Testis (tissue), 3 donors: ENCODE measurements around the gene LUC7L2. TPM values are rescaled to one million over a fixed set of nuclear protein-coding genes. Genes with fewer than 3 reads are reported as not detected.
"Not testable (repeated sequence)": the region's sequence is repeated elsewhere in the genome, so short reads cannot be mapped to it uniquely, and the experiment has no call there.

Experiments
- DNase-seq: peaks from one replicate; pipeline ENCODE4 v3.0.0-alpha.2; 2019
- H3K27ac ChIP-seq, 2 donors: fragments of 200-600 bp; sonication (generic); one replicate each; pipeline ENCODE4 v1.5.1; 2019
- H3K27me3 ChIP-seq: fragments of 200-600 bp; sonication (generic); one replicate; pipeline ENCODE4 v1.5.1; 2019
- H3K36me3 ChIP-seq: fragments of 200-600 bp; sonication (generic); one replicate; pipeline ENCODE4 v1.5.1; 2017; ENCODE audit warnings: low read depth; ENCODE audit errors: missing control alignments
- H3K4me1 ChIP-seq: fragments of 200-600 bp; sonication (generic); one replicate; pipeline ENCODE4 v1.5.1; 2019
- H3K4me3 ChIP-seq, 2 donors: fragments of 200-600 bp; sonication (generic); one replicate each; pipeline ENCODE4 v1.5.1; 2017 to 2019
- H3K9me3 ChIP-seq: fragments of 200-600 bp; sonication (generic); one replicate; pipeline ENCODE4 v1.5.1; 2017
- CTCF ChIP-seq, 3 experiments: fragments of 450-650 bp in 2 of 3; fragments of 200-600 bp in 1 of 3; sonication (generic) in 1 of 3; IDR thresholded peaks; one replicate each; pipeline ENCODE4 v1.5.1; 2016 to 2019; ENCODE audit warnings: antibody characterized with exemption in 3 of 3, mild to moderate bottlenecking in 2 of 3, moderate library complexity in 1 of 3
- POLR2A ChIP-seq: fragments of 450-650 bp; IDR thresholded peaks from one replicate; pipeline ENCODE4 v1.6.1; 2017; ENCODE audit warnings: antibody characterized with exemption, mild to moderate bottlenecking, moderate library complexity
- WGBS, 2 donors: methylation state at CpG; one replicate each; pipeline ENCODE4 v1.1.5; 2018; 5-methylcytosine and 5-hydroxymethylcytosine counted together
- intact Hi-C: fragments of 100-400 bp; cut with DNase I; formaldehyde crosslinking; loops from one replicate; pipeline ENCODE4 v1.15.1; 2023; ENCODE audit warnings: low total_unique reads
- polyA plus RNA-seq: library from polyadenylated mRNA; stranded (reverse); fragments of 350-450 nt; fragmentation: Illumina TruSeq; extraction: RNeasy Lipid Tissue Mini Kit (QIAGEN cat#74804); gene quantifications from one replicate; pipeline ENCODE4 v1.2.3, GENCODE V29; 2014; ENCODE audit warnings: low read depth, low replicate concordance; ENCODE audit not compliant: insufficient read depth
- total RNA-seq, 2 donors: library from RNA; depleted of rRNA; stranded (reverse); fragments of >200 nt; gene quantifications; one replicate each; pipeline ENCODE4 v1.2.3, GENCODE V29; 2016

Gene LUC7L2
- total and polyA plus RNA-seq, 3 donors from 2014 or later, result 73.2 to 136 (median 109) TPM

- no peaks in the 10 kb centered on the region for H3K9me3 ChIP-seq
- no peak for DNase-seq
- H3K27ac ChIP-seq, result no peak overlapping the region
- TF ChIP-seq CTCF (IDR thresholded peaks at IDR 0.05), result no peak
- no peak for TF ChIP-seq POLR2A
- no peaks in the 10 kb centered on the region for H3K4me1 ChIP-seq
- H3K27me3 ChIP-seq, result no peaks in the 10 kb centered on the region
- no peak overlapping the region for H3K4me3 ChIP-seq
- no peaks in the 10 kb centered on the region for H3K36me3 ChIP-seq
- WGBS, 2 donors, result 88% methylated on average over 12 of the region's 12 CpGs
- intact Hi-C loops, result no loop called here
Observed at GRCh38 chr7:139426258-139427028, 66.7 kb downstream of the LUC7L2 start.

GRCh38 chr7:139427029-139427420 lies 67.3 kb downstream of the LUC7L2 start:
- no peak overlapping the region for H3K27ac ChIP-seq
- H3K36me3 ChIP-seq, result no peaks in the 10 kb centered on the region
- no peaks in the 10 kb centered on the region for H3K27me3 ChIP-seq
- no peaks in the 10 kb centered on the region for H3K9me3 ChIP-seq
- WGBS, 2 donors, result 64 to 79% methylated on average over 1 of the region's 1 CpG
- intact Hi-C loops, result no loop called here
- H3K4me1 ChIP-seq, result no peaks in the 10 kb centered on the region
- TF ChIP-seq POLR2A (no peak), CTCF (IDR thresholded peaks at IDR 0.05) (no peak)
- no peak for DNase-seq
- H3K4me3 ChIP-seq, result no peak overlapping the region

GRCh38 chr7:139427788-139428187 lies 68.1 kb downstream of the LUC7L2 start:
- no peak overlapping the region for H3K4me3 ChIP-seq
- H3K27me3 ChIP-seq, result no peaks in the 10 kb centered on the region
- no peaks in the 10 kb centered on the region for H3K9me3 ChIP-seq
- intact Hi-C loops, result no loop called here
- no peak for DNase-seq
- 86 to 91% methylated on average over 7 of the region's 7 CpGs for WGBS, 2 donors
- no peaks in the 10 kb centered on the region for H3K4me1 ChIP-seq
- TF ChIP-seq CTCF (IDR thresholded peaks at IDR 0.05), result no peak
- no peak for TF ChIP-seq POLR2A
- no peaks in the 10 kb centered on the region for H3K36me3 ChIP-seq
- H3K27ac ChIP-seq, result no peak overlapping the region

- H3K27me3 ChIP-seq, H3K4me3 ChIP-seq, DNase-seq, intact Hi-C loops, H3K36me3 ChIP-seq, H3K9me3 ChIP-seq, H3K27ac ChIP-seq, H3K4me1 ChIP-seq: not testable (repeated sequence)
- WGBS, 2 donors, result 85 to 87% methylated on average over 14 of the region's 14 CpGs
Observed at GRCh38 chr7:139429735-139430134, 70.0 kb downstream of the LUC7L2 start.

GRCh38 chr7:139430443-139430842 lies 70.7 kb downstream of the LUC7L2 start:
- H3K4me1 ChIP-seq, result peaks cover 8% of the 10 kb centered on the region
- WGBS, 2 donors, result 90 to 96% methylated on average over 4 of the region's 4 CpGs
- no peak for TF ChIP-seq CTCF (IDR thresholded peaks at IDR 0.05)
- no peak for TF ChIP-seq POLR2A
- no peaks in the 10 kb centered on the region for H3K36me3 ChIP-seq
- H3K4me3 ChIP-seq, result no peak overlapping the region
- no peak overlapping the region for H3K27ac ChIP-seq
- intact Hi-C loops, result no loop called here
- H3K9me3 ChIP-seq, result no peaks in the 10 kb centered on the region
- H3K27me3 ChIP-seq, result no peaks in the 10 kb centered on the region
- no peak for DNase-seq
